ENCODE data around the gene STARD8.
"Not testable (repeated sequence)": the region's sequence is repeated elsewhere in the genome, so short reads cannot be mapped to it uniquely, and the experiment has no call there.

Gene STARD8

DNA sequence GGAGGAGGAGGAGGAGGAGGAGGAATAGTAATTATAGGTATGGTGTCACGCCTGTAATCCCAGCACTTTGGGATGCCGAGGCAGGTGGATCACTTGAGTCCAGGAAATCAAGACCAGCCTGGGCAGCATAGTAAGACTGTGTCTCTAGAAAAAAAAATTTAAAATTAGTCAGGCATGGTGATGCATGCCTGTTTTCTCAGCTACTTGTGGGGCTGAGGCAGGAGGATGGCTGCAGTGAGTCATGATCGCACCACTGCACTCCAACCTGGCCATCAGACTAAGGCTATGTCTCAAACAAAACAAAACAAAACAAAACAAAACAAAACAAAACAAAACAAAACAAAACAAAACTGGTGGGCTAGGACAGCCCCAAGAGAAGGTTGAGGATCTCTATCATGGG, 3.0 kb downstream of the STARD8 start:
- DNase-seq (ENCODE audit: low read depth), result no peak
- TF ChIP-seq CTCF (IDR thresholded peaks at IDR 0.05; ENCODE audit: control insufficient read depth, extremely low read depth, insufficient read depth), result no peak
- no peak overlapping the region for H3K4me3 ChIP-seq (ENCODE audit: low read depth, low read length)

- H3K4me3 ChIP-seq (ENCODE audit: low read depth, low read length), result no peak overlapping the region
- no peak for DNase-seq (ENCODE audit: low read depth)
- TF ChIP-seq CTCF (IDR thresholded peaks at IDR 0.05; ENCODE audit: control insufficient read depth, extremely low read depth, insufficient read depth), result no peak
These were observed 3.6 kb downstream of the STARD8 start for GRCh38 chrX:68651110-68651509.

DNA sequence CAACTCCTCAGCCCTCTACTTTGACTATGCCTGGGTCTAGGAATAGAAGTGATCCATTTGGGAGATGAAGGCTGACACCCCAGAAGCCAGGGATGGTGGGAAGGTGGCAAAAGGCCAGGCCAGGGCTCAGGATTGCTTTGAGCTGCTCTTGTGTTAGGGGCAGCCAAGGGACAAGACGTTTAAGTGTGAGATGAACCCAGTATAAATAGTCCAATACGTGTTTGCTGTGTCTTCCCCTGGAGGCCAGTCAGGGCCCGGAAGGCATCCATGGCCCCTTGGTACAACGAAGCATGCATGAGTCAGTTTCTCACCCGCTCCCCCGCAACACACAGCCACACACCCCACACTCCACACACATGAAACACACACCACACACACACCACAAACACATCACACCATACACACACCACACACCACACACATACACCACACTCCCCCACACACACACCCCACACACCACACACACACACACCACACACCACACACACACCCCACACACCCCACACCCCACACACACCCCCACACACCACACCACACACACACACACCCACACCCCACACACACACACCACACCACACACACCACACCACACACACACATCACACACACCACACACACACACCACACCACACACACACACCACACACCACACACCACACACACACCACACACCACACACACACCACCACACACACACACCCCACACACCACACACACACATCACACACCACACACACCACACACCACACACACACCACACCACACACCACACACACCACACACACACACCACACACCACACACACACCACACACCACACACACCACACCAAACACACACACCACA, 5.1 kb downstream of the STARD8 start:
- no peak overlapping the region for H3K4me3 ChIP-seq (ENCODE audit: low read depth, low read length)
- no peak for TF ChIP-seq CTCF (IDR thresholded peaks at IDR 0.05; ENCODE audit: control insufficient read depth, extremely low read depth, insufficient read depth)
- no peak for DNase-seq (ENCODE audit: low read depth)

DNA sequence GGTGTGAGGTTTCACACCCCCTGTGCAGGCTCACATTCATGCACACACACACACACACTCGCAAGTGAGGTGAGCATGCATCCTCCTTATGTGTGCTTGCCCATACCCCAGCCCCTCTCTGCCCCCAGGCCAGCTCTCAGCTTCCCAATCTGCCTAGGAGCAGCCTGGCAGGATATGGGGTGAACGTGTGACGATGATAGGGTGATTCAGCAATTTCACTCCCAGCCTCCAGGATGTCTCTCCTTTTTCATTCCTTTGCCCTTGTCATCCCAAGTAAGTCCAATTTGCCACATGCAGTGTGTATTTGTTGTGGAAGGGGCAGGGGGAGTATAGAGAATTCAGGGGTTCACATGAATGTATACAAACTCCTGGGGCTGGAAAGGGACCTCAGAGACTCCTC, 7.2 kb downstream of the STARD8 start:
- no peak for TF ChIP-seq CTCF (IDR thresholded peaks at IDR 0.05; ENCODE audit: control insufficient read depth, extremely low read depth, insufficient read depth)

DNA sequence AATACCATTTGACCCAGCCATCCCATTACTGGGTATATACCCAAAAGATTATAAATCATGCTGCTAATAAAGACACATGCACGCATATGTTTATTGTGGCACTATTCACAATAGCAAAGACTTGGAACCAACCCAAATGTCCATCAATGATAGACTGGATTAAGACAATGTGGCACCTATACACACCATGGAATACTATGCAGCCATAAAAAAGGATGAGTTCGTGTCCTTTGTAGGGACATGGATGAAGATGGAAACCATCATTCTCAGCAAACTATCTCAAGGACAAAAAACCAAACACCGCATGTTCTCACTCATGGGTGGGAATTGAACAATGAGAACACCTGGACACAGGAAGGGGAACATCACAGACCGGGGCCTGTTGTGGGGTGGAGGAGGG, 9.0 kb downstream of the STARD8 start:
- H3K4me3 ChIP-seq (ENCODE audit: low read depth, low read length); DNase-seq (ENCODE audit: low read depth): not testable (repeated sequence)

More for the DNA sequence above, 7.2 kb downstream of the STARD8 start:
- H3K4me3 ChIP-seq (ENCODE audit: low read depth, low read length), result no peak overlapping the region
- no peak for DNase-seq (ENCODE audit: low read depth)

- H3K4me3 ChIP-seq (ENCODE audit: low read depth, low read length), result no peak overlapping the region
- no peak for TF ChIP-seq CTCF (IDR thresholded peaks at IDR 0.05; ENCODE audit: control insufficient read depth, extremely low read depth, insufficient read depth)
- no peak for DNase-seq (ENCODE audit: low read depth)
These were observed 11.1 kb downstream of the STARD8 start for GRCh38 chrX:68658530-68658929.

- no peak for DNase-seq (ENCODE audit: low read depth)
- H3K4me3 ChIP-seq (ENCODE audit: low read depth, low read length), result no peak overlapping the region
- no peak for TF ChIP-seq CTCF (IDR thresholded peaks at IDR 0.05; ENCODE audit: control insufficient read depth, extremely low read depth, insufficient read depth)
These were observed 11.9 kb downstream of the STARD8 start for GRCh38 chrX:68659385-68659784.
